GM21526 (cell line): Measurements from ENCODE around the gene MTX3.

Experiments used
- ATAC-seq: cut with Tn5 transposase; IDR thresholded peaks from one replicate; pipeline ENCODE4 v1.9.1; 2021; ENCODE audit warnings: moderate library complexity; ENCODE audit not compliant: unreplicated experiment, low FRiP score

Gene MTX3

GRCh38 chr5:79990598-79991507, at the start of gene MTX3:
TSS of gene MTX3 (minus strand) at chr5:79991262. CDS start at chr5:79991238, 24 bp downstream.
- ATAC-seq = peak; percentile 87

GRCh38 chr5:80039650-80040049, 48.6 kb upstream of the MTX3 start:
- ATAC-seq = no peak

GRCh38 chr5:80037366-80037765, 46.3 kb upstream of the MTX3 start:
- ATAC-seq = peak; percentile 62

GRCh38 chr5:80036615-80037014, 45.6 kb upstream of the MTX3 start:
- no peak for ATAC-seq

GRCh38 chr5:80035839-80036238, 44.8 kb upstream of the MTX3 start:
- ATAC-seq = no peak

- ATAC-seq = no peak
Observed at GRCh38 chr5:80034962-80035821, 44.1 kb upstream of the MTX3 start, which contains the start of gene THBS4. TSS of gene THBS4 (plus strand) at chr5:80035348. CDS start at chr5:80035538, 190 bp downstream.

GRCh38 chr5:80034559-80034958, 43.5 kb upstream of the MTX3 start:
- no peak for ATAC-seq

GRCh38 chr5:80033513-80033912, 42.5 kb upstream of the MTX3 start:
- no peak for ATAC-seq

- no peak for ATAC-seq
Observed at GRCh38 chr5:80031109-80031508, 40.0 kb upstream of the MTX3 start.

GRCh38 chr5:80026841-80027240, 35.8 kb upstream of the MTX3 start:
- no peak for ATAC-seq

- no peak for ATAC-seq
Observed at GRCh38 chr5:80025069-80025468, 34.0 kb upstream of the MTX3 start.

GRCh38 chr5:80010754-80011392, 19.8 kb upstream of the MTX3 start:
- ATAC-seq = no peak

GRCh38 chr5:80008995-80009765, 18.1 kb upstream of the MTX3 start:
- no peak for ATAC-seq

- ATAC-seq = no peak
Observed at GRCh38 chr5:80002677-80003076, 11.6 kb upstream of the MTX3 start.

GRCh38 chr5:79999722-80000121, 8.7 kb upstream of the MTX3 start:
- no peak for ATAC-seq

GRCh38 chr5:79992891-79993657, 2.0 kb upstream of the MTX3 start:
- no peak for ATAC-seq

- peak; percentile 30 for ATAC-seq
Observed at GRCh38 chr5:79990205-79990597, 861 bp downstream of the MTX3 start.

GRCh38 chr5:79986260-79986659, 4.8 kb downstream of the MTX3 start:
- ATAC-seq = no peak

GRCh38 chr5:79985288-79985687, 5.8 kb downstream of the MTX3 start:
- ATAC-seq = no peak
